ENCODE data around the gene LRP1-AS. TPM values are rescaled to one million over a fixed set of nuclear protein-coding genes. Genes with fewer than 3 reads are reported as not detected.

LRP1-AS gene
- total RNA-seq, 1 experiment from 2014 or later, result not detected

DNA sequence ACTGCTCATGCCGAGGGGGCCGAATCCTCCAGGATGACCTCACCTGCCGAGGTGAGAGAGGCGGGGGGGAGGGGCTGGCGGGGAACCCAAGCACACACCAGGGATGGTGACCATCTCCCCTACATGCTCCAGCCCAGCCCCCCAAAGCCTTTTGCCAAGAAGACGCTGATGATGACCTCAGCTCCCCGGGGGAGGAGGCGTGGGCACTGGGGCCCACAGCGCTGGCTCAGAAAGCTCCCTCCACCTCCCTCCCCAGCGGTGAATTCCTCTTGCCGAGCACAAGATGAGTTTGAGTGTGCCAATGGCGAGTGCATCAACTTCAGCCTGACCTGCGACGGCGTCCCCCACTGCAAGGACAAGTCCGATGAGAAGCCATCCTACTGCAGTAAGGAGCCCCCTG, 45.5 kb upstream of the LRP1-AS start:
- POLR2A ChIA-PET, result no interaction called here
- CTCF ChIA-PET, result interaction anchor here (0.6 to 5.2 kb wide), 2 partner anchors 9 to 69 kb away, joined by 3 to 20 read pairs; no protein-coding TSS in a partner anchor
- BruUV-seq (replicated peaks), result no TSS peak
- intact Hi-C loops (cut with micrococcal nuclease), result no loop called here
- H3K4me1 Mint-ChIP-seq (ENCODE audit: insufficient read depth, unreplicated experiment), result no peaks in the 10 kb centered on the region
- H3K27ac Mint-ChIP-seq (ENCODE audit: low read depth, unreplicated experiment), result no peak overlapping the region
- H3K4me3 Mint-ChIP-seq (ENCODE audit: unreplicated experiment), result no peak overlapping the region
- no peak for TF ChIP-seq CTCF (IDR thresholded peaks at IDR 0.05; ENCODE audit: unreplicated experiment)
- H3K27me3 Mint-ChIP-seq (ENCODE audit: insufficient read depth, unreplicated experiment), result no peaks in the 10 kb centered on the region
- H3K36me3 Mint-ChIP-seq (ENCODE audit: insufficient read depth, unreplicated experiment), result peaks cover 29% of the 10 kb centered on the region
- no peak for DNase-seq (ENCODE audit: unreplicated experiment)
- H3K9me3 Mint-ChIP-seq (ENCODE audit: unreplicated experiment), result no peaks in the 10 kb centered on the region

DNA sequence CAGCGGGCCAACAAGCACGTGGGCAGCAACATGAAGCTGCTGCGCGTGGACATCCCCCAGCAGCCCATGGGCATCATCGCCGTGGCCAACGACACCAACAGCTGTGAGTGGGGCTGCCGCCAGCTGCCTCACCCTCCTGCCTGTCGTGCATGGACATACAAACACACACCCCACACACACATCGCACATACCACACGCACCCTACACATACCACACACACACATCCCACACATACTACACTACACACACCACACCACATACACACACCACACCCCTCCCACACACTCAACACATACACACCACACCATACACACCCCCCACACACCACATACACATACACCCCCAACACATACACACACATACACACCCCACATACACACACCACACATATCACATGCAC, 44.0 kb upstream of the LRP1-AS start:
- no peak for DNase-seq (ENCODE audit: unreplicated experiment)
- Mint-ChIP-seq H3K36me3 (ENCODE audit: insufficient read depth, unreplicated experiment) (peaks cover 40% of the 10 kb centered on the region), H3K27me3 (ENCODE audit: insufficient read depth, unreplicated experiment) (no peaks in the 10 kb centered on the region), H3K9me3 (ENCODE audit: unreplicated experiment) (no peaks in the 10 kb centered on the region), H3K4me1 (ENCODE audit: insufficient read depth, unreplicated experiment) (no peaks in the 10 kb centered on the region), H3K4me3 (ENCODE audit: unreplicated experiment) (no peak overlapping the region), H3K27ac (ENCODE audit: low read depth, unreplicated experiment) (no peak overlapping the region)
- ChIA-PET POLR2A (interaction anchor here (0.8 kb wide), 1 partner anchor 38 kb away, joined by 3 read pairs; the partner anchor contains the start of gene SHMT2), CTCF (interaction anchor here (0.6 to 5.2 kb wide), 4 partner anchors 9 to 382 kb away, joined by 3 to 20 read pairs (median 4); no protein-coding TSS in a partner anchor)
- no peak for TF ChIP-seq CTCF (IDR thresholded peaks at IDR 0.05; ENCODE audit: unreplicated experiment)
- intact Hi-C loops (cut with micrococcal nuclease), result no loop called here
- no TSS peak for BruUV-seq (replicated peaks)

DNA sequence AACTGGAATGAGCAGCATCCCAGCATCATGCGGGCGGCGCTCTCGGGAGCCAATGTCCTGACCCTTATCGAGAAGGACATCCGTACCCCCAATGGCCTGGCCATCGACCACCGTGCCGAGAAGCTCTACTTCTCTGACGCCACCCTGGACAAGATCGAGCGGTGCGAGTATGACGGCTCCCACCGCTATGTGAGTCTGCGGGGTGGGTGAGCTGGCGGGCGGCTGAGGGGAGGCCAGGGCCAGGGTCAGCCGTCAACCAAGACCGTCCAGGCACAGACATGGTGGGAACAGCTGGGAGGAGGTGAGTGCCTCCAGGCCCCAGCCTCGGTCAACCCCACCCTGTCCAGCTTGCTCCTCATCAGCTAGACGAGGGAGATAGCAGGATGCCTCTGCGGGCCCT, 43.4 kb upstream of the LRP1-AS start:
- no peak for TF ChIP-seq CTCF (IDR thresholded peaks at IDR 0.05; ENCODE audit: unreplicated experiment)
- H3K9me3 Mint-ChIP-seq (ENCODE audit: unreplicated experiment), result no peaks in the 10 kb centered on the region
- no peak overlapping the region for H3K27ac Mint-ChIP-seq (ENCODE audit: low read depth, unreplicated experiment)
- H3K4me3 Mint-ChIP-seq (ENCODE audit: unreplicated experiment), result no peak overlapping the region
- ChIA-PET POLR2A (interaction anchor here (0.8 kb wide), 1 partner anchor 39 kb away, joined by 3 read pairs; the partner anchor contains the start of gene SHMT2), CTCF (interaction anchor here (0.8 to 5.2 kb wide), 4 partner anchors 9 to 67 kb away, joined by 3 to 20 read pairs (median 4); no protein-coding TSS in a partner anchor)
- no peak for DNase-seq (ENCODE audit: unreplicated experiment)
- peaks cover 39% of the 10 kb centered on the region for H3K36me3 Mint-ChIP-seq (ENCODE audit: insufficient read depth, unreplicated experiment)
- no TSS peak for BruUV-seq (replicated peaks)
- intact Hi-C loops (cut with micrococcal nuclease), result no loop called here
- no peaks in the 10 kb centered on the region for H3K4me1 Mint-ChIP-seq (ENCODE audit: insufficient read depth, unreplicated experiment)
- no peaks in the 10 kb centered on the region for H3K27me3 Mint-ChIP-seq (ENCODE audit: insufficient read depth, unreplicated experiment)

GRCh38 chr12:57190037-57190436, 42.6 kb upstream of the LRP1-AS start:
- DNase-seq (ENCODE audit: unreplicated experiment), result no peak
- Mint-ChIP-seq H3K9me3 (ENCODE audit: unreplicated experiment) (no peaks in the 10 kb centered on the region), H3K4me1 (ENCODE audit: insufficient read depth, unreplicated experiment) (no peaks in the 10 kb centered on the region), H3K27me3 (ENCODE audit: insufficient read depth, unreplicated experiment) (no peaks in the 10 kb centered on the region), H3K4me3 (ENCODE audit: unreplicated experiment) (no peak overlapping the region), H3K36me3 (ENCODE audit: insufficient read depth, unreplicated experiment) (peaks cover 42% of the 10 kb centered on the region), H3K27ac (ENCODE audit: low read depth, unreplicated experiment) (no peak overlapping the region)
- POLR2A ChIA-PET, result no interaction called here
- intact Hi-C loops (cut with micrococcal nuclease), result no loop called here
- TF ChIP-seq CTCF (IDR thresholded peaks at IDR 0.05; ENCODE audit: unreplicated experiment), result no peak
- no TSS peak for BruUV-seq (replicated peaks)
- CTCF ChIA-PET, result interaction anchor here (0.6 to 5.2 kb wide), 4 partner anchors 23 to 66 kb away, joined by 3 to 20 read pairs (median 3); no protein-coding TSS in a partner anchor

Data from MCF 10A (cell line).